Measurements from ENCODE around the gene HTRA2.

The HTRA2 gene

GRCh38 chr2:74524955-74525716, 4.6 kb upstream of the HTRA2 start:
- no peak overlapping the region for H3K27ac Mint-ChIP-seq
- ATAC-seq, result no peak
- H3K27me3 Mint-ChIP-seq, result peaks cover 6% of the 10 kb centered on the region
- no peak overlapping the region for H3K4me3 Mint-ChIP-seq
- peaks cover 32% of the 10 kb centered on the region for H3K4me1 Mint-ChIP-seq
- no peaks in the 10 kb centered on the region for H3K9me3 Mint-ChIP-seq
- peaks cover 46% of the 10 kb centered on the region for H3K36me3 Mint-ChIP-seq

DNA sequence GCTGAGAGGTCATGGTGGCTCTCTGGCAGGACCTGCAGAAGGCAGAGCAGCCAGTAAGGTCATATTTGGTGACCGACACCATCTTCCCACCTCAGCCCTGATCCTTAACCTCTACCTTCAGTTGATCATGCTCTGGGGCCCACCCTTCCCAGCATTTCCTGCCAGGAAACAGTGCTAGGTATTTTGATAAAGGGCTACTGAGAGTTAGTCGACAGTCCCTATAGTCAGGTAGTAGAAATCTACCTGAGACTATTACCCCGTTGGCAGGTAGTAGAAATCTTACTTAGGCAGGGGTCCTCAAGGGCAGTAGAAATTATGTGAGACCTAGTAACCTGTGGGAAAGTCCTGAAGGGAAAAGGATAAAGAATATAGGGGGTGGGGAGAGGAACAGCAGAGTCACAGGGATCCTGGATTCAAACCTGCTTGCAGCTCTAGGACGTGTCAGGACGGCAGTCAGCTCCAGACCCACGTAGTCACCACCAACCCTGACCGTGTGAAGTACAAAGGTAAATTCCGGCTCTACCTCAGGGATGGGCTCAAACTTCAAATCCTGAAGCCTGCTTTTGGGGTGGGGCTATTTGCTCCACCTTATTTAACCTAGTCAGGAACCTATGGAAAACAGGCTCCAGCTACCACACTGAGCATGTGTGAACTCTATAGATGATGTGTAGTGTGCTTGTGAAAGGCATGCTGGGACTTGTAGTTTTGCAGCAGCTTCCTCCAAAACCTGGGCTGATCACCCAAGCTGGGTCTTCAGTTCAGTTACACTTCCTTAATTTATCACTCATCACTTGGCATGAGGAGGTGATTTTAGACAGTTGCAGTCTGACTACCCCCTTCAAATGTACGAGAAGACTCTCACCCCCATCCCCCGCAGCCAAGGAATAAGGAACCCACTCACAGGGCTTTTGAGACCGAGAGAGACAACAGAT, 3.8 kb upstream of the HTRA2 start, which contains the start of gene DQX1:
TSS of gene DQX1 (minus strand) at position 515 of the 932 bp plus-strand sequence. CDS start at position 13, 502 bp downstream.
- Mint-ChIP-seq H3K4me3 (peak within 1 kb of the TSS; percentile 11), H3K4me1 (peaks cover 36% of the 10 kb centered on the region), H3K9me3 (no peaks in the 10 kb centered on the region), H3K27me3 (no peaks in the 10 kb centered on the region), H3K27ac (peak within 1 kb of the TSS; percentile 71), H3K36me3 (peaks cover 46% of the 10 kb centered on the region)
- ATAC-seq, result peak; percentile 17

- H3K4me3 Mint-ChIP-seq, result peak overlapping the region; percentile 11
- no peak for ATAC-seq
- no peaks in the 10 kb centered on the region for H3K9me3 Mint-ChIP-seq
- H3K27me3 Mint-ChIP-seq, result no peaks in the 10 kb centered on the region
- peaks cover 52% of the 10 kb centered on the region for H3K36me3 Mint-ChIP-seq
- H3K4me1 Mint-ChIP-seq, result peaks cover 44% of the 10 kb centered on the region
- H3K27ac Mint-ChIP-seq, result peak overlapping the region; percentile 71
Measured at GRCh38 chr2:74526649-74527230, 3.0 kb upstream of the HTRA2 start.

DNA sequence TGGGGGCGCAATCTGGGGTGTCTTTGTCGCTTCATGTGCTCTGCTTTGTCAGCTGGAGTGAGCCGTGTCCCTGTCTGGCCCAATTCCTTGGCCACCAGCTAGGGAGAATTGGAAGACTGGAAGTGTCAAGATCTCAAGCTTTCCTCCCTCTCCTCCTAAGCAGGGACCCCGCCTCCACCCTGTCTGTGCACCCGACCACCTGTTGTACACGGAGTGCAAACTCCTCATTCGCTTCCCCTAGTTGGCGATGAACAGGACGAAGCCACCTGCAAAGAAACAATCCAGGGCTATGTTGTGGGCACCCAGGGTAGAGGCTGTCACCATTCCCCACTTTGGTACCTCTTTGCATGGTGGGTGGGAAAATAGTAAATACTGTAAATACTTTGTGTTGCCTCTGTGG, 2.0 kb upstream of the HTRA2 start:
- Mint-ChIP-seq H3K36me3 (peaks cover 52% of the 10 kb centered on the region), H3K4me3 (peak overlapping the region; percentile 99), H3K4me1 (peaks cover 52% of the 10 kb centered on the region), H3K27ac (peak overlapping the region; percentile 99), H3K27me3 (no peaks in the 10 kb centered on the region), H3K9me3 (no peaks in the 10 kb centered on the region)
- no peak for ATAC-seq

DNA sequence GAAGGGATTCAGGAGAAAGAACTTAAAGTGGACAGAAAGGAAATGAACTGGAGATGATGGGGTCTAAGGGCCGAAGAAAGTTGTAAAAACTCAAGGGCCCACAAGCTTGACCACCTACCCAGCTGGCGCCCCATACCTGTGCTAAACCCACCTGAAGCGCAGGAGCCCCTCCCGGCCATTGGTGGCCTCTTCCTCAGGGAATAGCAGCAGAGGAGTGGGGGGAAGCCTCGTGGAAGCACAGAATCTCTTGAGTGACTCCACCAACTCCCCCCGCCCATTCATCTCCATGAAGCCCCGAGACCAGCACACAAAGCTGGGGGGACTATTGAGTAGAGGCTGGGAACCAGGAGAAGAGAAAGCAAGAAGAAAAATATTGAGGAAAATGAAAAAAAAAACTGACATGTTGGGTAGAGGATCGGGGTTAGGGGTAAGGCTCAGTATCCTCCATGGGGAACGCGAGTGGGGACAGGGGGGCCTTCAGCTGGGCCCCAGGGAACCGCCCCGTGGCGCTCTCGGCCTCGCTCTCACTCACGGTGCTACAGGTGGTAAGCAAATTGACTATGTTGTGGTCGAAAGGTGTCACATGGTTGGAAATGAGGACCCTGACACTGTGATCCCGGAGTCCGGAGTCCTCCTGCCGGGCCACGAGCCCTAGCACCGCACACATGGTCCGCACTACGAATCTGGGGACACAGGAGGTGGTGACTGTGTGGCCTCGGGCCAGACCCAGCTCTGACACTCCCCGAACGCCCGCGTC, 955 bp upstream of the HTRA2 start:
- peak overlapping the region; percentile 99 for H3K27ac Mint-ChIP-seq
- H3K4me1 Mint-ChIP-seq, result peaks cover 52% of the 10 kb centered on the region
- peak overlapping the region; percentile 99 for H3K4me3 Mint-ChIP-seq
- no peaks in the 10 kb centered on the region for H3K9me3 Mint-ChIP-seq
- no peaks in the 10 kb centered on the region for H3K27me3 Mint-ChIP-seq
- peaks cover 58% of the 10 kb centered on the region for H3K36me3 Mint-ChIP-seq
- peak; percentile 6 for ATAC-seq

DNA sequence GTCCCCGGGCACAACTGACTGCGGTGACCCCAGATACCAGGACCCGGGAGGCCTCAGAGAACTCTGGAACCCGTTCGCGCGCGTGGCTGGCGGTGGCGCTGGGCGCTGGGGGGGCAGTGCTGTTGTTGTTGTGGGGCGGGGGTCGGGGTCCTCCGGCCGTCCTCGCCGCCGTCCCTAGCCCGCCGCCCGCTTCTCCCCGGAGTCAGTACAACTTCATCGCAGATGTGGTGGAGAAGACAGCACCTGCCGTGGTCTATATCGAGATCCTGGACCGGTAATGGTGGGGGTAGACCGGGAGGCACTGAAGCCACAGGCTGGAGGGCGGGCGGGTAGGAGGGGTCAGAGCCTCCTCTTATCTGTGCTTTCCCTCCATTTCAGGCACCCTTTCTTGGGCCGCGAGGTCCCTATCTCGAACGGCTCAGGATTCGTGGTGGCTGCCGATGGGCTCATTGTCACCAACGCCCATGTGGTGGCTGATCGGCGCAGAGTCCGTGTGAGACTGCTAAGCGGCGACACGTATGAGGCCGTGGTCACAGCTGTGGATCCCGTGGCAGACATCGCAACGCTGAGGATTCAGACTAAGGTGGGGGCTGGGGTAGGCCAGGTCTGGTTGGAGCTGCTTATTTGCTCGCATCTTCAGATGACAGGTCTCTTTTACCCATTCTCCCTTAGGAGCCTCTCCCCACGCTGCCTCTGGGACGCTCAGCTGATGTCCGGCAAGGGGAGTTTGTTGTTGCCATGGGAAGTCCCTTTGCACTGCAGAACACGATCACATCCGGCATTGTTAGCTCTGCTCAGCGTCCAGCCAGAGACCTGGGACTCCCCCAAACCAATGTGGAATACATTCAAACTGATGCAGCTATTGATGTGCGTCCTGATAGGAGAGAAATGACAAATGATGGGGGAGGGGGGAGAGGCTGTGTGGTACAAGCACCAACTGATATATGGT, 780 bp downstream of the HTRA2 start:
- ATAC-seq, result peak; percentile 52
- peak overlapping the region; percentile 99 for H3K27ac Mint-ChIP-seq
- H3K4me3 Mint-ChIP-seq, result peak overlapping the region; percentile 99
- peaks cover 53% of the 10 kb centered on the region for H3K36me3 Mint-ChIP-seq
- H3K27me3 Mint-ChIP-seq, result no peaks in the 10 kb centered on the region
- H3K9me3 Mint-ChIP-seq, result no peaks in the 10 kb centered on the region
- peaks cover 52% of the 10 kb centered on the region for H3K4me1 Mint-ChIP-seq

DNA sequence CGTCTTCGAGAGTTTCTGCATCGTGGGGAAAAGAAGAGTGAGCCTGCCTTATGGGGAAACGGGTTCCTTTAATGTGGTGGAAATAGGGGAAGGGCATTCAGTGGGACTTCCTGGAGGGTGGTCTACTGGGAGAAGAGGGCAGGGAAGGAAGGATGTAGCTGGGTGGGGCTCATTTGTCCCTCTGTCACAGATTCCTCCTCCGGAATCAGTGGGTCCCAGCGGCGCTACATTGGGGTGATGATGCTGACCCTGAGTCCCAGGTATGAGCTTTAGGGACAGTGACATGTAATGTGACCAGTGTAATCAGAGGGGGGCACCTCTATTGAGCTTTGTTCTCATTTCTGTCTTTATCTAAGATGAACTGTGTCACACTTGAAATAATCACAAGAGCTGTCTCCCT, 1.9 kb downstream of the HTRA2 start:
- Mint-ChIP-seq H3K27ac (peak overlapping the region; percentile 99), H3K9me3 (no peaks in the 10 kb centered on the region), H3K4me1 (peaks cover 48% of the 10 kb centered on the region), H3K4me3 (peak overlapping the region; percentile 99), H3K27me3 (no peaks in the 10 kb centered on the region), H3K36me3 (peaks cover 42% of the 10 kb centered on the region)
- ATAC-seq, result no peak

DNA sequence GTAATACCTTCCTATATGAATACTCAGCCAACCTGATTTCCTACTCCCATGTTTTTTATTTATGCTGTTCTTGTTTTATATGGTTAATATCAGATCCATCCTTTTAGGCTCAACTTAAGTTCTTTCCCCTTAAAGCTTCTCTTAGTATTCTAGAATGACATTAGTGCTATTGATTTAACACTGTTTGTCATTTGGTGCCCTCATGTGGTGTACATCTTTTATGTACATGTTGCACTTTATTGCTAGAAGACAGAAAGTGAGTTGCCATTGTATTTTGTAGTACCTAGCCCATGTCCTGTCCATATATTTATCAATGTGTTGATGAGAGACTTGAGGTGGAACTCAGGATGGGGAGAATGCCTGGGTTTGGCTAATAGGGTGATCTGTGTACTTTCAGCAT, 2.5 kb downstream of the HTRA2 start:
- Mint-ChIP-seq H3K27ac (no peak overlapping the region), H3K4me1 (peaks cover 48% of the 10 kb centered on the region), H3K4me3 (peak overlapping the region; percentile 27), H3K36me3 (peaks cover 37% of the 10 kb centered on the region), H3K27me3 (no peaks in the 10 kb centered on the region), H3K9me3 (no peaks in the 10 kb centered on the region)
- ATAC-seq, result no peak

DNA sequence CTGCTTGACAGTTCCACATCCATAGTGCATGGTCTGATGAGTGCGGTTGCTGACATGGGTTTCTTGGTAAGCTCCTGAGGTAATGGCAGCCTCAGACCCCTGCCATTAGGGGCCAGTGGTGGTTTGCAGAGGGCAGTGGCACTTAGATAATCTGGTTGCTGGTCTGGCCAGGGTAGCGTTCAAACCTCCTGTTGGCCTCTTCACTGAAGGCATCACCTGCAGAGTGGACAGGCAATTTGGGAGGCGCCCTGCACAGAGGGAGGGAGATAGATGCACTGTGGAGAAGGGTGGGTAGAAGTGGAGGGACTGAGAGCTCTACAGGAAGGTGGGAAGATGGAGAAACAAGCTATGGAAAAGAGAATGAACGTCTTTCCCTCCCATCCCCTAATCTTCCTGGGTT, 3.7 kb downstream of the HTRA2 start:
- no peaks in the 10 kb centered on the region for H3K9me3 Mint-ChIP-seq

GRCh38 chr2:74534411-74534810, 4.7 kb downstream of the HTRA2 start:
- Mint-ChIP-seq H3K4me1 (peaks cover 51% of the 10 kb centered on the region), H3K9me3 (no peaks in the 10 kb centered on the region), H3K36me3 (peaks cover 21% of the 10 kb centered on the region), H3K27me3 (no peaks in the 10 kb centered on the region), H3K27ac (no peak overlapping the region), H3K4me3 (no peak overlapping the region)
- no peak for ATAC-seq

More for the DNA sequence above, 3.7 kb downstream of the HTRA2 start:
- no peak for ATAC-seq
- peaks cover 24% of the 10 kb centered on the region for H3K36me3 Mint-ChIP-seq
- H3K27ac Mint-ChIP-seq, result no peak overlapping the region
- H3K4me1 Mint-ChIP-seq, result peaks cover 48% of the 10 kb centered on the region
- no peaks in the 10 kb centered on the region for H3K27me3 Mint-ChIP-seq
- H3K4me3 Mint-ChIP-seq, result no peak overlapping the region

GRCh38 chr2:74535440-74535965, 5.8 kb downstream of the HTRA2 start:
- ATAC-seq, result no peak
- Mint-ChIP-seq H3K9me3 (no peaks in the 10 kb centered on the region), H3K27ac (no peak overlapping the region), H3K27me3 (no peaks in the 10 kb centered on the region), H3K36me3 (peaks cover 21% of the 10 kb centered on the region), H3K4me1 (peaks cover 57% of the 10 kb centered on the region), H3K4me3 (no peak overlapping the region)

DNA sequence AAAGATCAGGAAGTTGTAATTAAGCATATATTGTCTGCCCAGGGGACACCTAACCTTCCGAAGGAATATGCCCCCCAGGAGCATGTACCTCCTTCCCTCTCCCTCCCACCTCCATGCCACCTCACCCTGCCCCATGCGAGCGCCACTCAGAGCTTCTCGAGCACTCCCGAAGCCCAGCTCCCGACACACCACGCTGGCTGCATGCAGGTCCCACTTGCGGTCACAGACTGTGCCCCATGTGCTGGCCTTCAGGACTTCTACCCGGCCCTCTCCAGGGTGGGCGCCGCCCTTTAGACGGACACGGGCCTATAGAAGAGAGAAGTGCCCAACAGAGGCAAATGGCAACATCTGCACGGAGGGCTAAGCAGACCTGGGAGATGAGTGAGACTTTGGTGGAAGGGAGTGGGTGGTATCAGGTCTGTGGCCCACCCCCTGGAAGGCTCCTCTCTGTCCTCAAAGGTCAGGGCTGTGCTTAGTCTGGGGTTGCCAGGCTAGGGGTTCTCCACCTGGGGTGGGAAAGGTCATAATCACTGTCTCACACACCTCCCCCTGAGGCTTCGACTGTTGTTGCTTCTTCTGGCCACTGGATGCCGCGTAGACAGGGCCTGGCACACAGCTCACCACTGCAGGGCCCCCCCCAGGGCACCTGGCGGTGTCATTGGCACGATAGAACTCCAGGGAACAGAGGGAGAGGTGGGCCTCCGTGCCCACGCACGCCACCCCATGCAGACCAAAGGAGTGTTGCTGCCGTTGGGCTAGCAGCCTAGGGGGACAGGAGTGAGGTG, 6.6 kb downstream of the HTRA2 start:
- ATAC-seq, result peak; percentile 65
- no peaks in the 10 kb centered on the region for H3K27me3 Mint-ChIP-seq
- H3K27ac Mint-ChIP-seq, result no peak overlapping the region
- H3K4me3 Mint-ChIP-seq, result no peak overlapping the region
- peaks cover 49% of the 10 kb centered on the region for H3K4me1 Mint-ChIP-seq
- H3K9me3 Mint-ChIP-seq, result no peaks in the 10 kb centered on the region
- H3K36me3 Mint-ChIP-seq, result peaks cover 13% of the 10 kb centered on the region

- no peaks in the 10 kb centered on the region for H3K27me3 Mint-ChIP-seq
- H3K4me3 Mint-ChIP-seq, result no peak overlapping the region
- H3K36me3 Mint-ChIP-seq, result peaks cover 13% of the 10 kb centered on the region
- peaks cover 41% of the 10 kb centered on the region for H3K4me1 Mint-ChIP-seq
- H3K9me3 Mint-ChIP-seq, result no peaks in the 10 kb centered on the region
- H3K27ac Mint-ChIP-seq, result no peak overlapping the region
- ATAC-seq, result no peak
Measured at GRCh38 chr2:74537140-74537539, 7.4 kb downstream of the HTRA2 start.

All from stimulated activated memory B cell treated with anti-CD40 and anti-IgM and Interleukin-4, amounts not matched to agents 10 μg/mL and 1 μg/mL and 100 μg/mL, for 72 hours (primary cell).